Thyroid gland (tissue), 4 donors: Measurements from ENCODE around the gene CD72. TPM values are rescaled to one million over a fixed set of nuclear protein-coding genes. Genes with fewer than 3 reads are reported as not detected.

Experiments used
- DNase-seq, 2 donors: peaks; one replicate each; pipeline ENCODE4 v3.0.0-alpha.2; 2019
- H3K27ac ChIP-seq, 3 donors: fragments of 200-600 bp; sonication (generic); 1 replicate in 2 of 3; 2 replicates in 1 of 3; pipeline ENCODE4 v1.5.1; 2016 to 2019; ENCODE audit warnings: mild to moderate bottlenecking in 1 of 3, moderate library complexity in 1 of 3
- H3K27me3 ChIP-seq: fragments of 200-600 bp; sonication (generic); one replicate; pipeline ENCODE4 v1.5.1; 2019
- H3K36me3 ChIP-seq, 2 donors: fragments of 200-600 bp; sonication (generic); one replicate each; pipeline ENCODE4 v1.5.1; 2016 to 2019
- H3K4me1 ChIP-seq, 2 donors: fragments of 200-600 bp; sonication (generic); one replicate each; pipeline ENCODE4 v1.5.1; 2017 to 2019
- H3K4me3 ChIP-seq, 3 donors: fragments of 200-600 bp; sonication (generic); replicated peaks in 1 of 3; 1 replicate in 2 of 3; 2 replicates in 1 of 3; pipeline ENCODE4 v1.5.1; 2016; ENCODE audit warnings: mild to moderate bottlenecking in 1 of 3
- H3K9me3 ChIP-seq: fragments of 200-600 bp; sonication (generic); one replicate; pipeline ENCODE4 v1.5.1; 2017
- CTCF ChIP-seq, 6 experiments: fragments of 200-600 bp in 3 of 6; fragments of 450-650 bp in 3 of 6; sonication (generic) in 3 of 6; IDR thresholded peaks; one replicate each; pipeline ENCODE4 v1.5.1; 2016 to 2019; ENCODE audit warnings: antibody characterized with exemption in 6 of 6, mild to moderate bottlenecking in 2 of 6, inconsistent platforms in 1 of 6, moderate library complexity in 1 of 6
- POLR2A ChIP-seq, 2 donors: fragments of 450-650 bp; IDR thresholded peaks; one replicate each; pipeline ENCODE4 v1.6.1; 2017; ENCODE audit warnings: antibody characterized with exemption in 2 of 2, mild to moderate bottlenecking in 2 of 2, moderate library complexity in 1 of 2
- WGBS, 2 donors: methylation state at CpG; one replicate each; pipeline ENCODE4 v1.1.5; 2017; 5-methylcytosine and 5-hydroxymethylcytosine counted together
- intact Hi-C: fragments of 100-400 bp; cut with DNase I; formaldehyde crosslinking; loops from one replicate; pipeline ENCODE4 v1.15.1; 2023
- total RNA-seq, 4 donors: library from RNA; depleted of rRNA; stranded (reverse); fragments of >200 nt; gene quantifications; one replicate each; pipeline ENCODE4 v1.2.3, GENCODE V29; 2016

The CD72 gene
- total RNA-seq, 4 donors from 2014 or later: 1.8 to 5.8 (median 3.1) TPM

GRCh38 chr9:35664531-35665470 lies 46.6 kb upstream of the CD72 start, which contains the start of gene ARHGEF39:
TSS of gene ARHGEF39 (minus strand) at chr9:35665195. CDS start at chr9:35665169, 26 bp downstream.
- intact Hi-C loops: no loop called here
- H3K4me1 ChIP-seq: peaks cover 9 to 21% of the 10 kb centered on the region in 2 donors
- peak within 1 kb of the TSS; percentile 31 to 41 (median 38) for H3K4me3 ChIP-seq
- no peaks in the 10 kb centered on the region for H3K9me3 ChIP-seq
- 26 to 31% methylated on average over 13 to 16 of the region's 58 CpGs for WGBS, 2 donors
- peaks cover 0 to 4% of the 10 kb centered on the region in 2 donors for H3K36me3 ChIP-seq
- H3K27me3 ChIP-seq: no peaks in the 10 kb centered on the region
- peak within 1 kb of the TSS in 1 of 3 donors; percentile 15 for H3K27ac ChIP-seq
- TF ChIP-seq CTCF (IDR thresholded peaks at IDR 0.05) (peak in 1 of 6 experiments; percentile 17), POLR2A (IDR thresholded peaks at IDR 0.05) (peak in 1 of 2 donors; percentile 53)
- DNase-seq: peak; percentile 74 to 78

- TF ChIP-seq CTCF (IDR thresholded peaks at IDR 0.05) (no peak), POLR2A (IDR thresholded peaks at IDR 0.05) (no peak)
- 95 to 100% methylated on average over 7 of the region's 7 CpGs for WGBS, 2 donors
- Histone ChIP-seq H3K36me3 (peaks cover 0 to 4% of the 10 kb centered on the region in 2 donors), H3K4me3 (no peak overlapping the region), H3K27ac (no peak overlapping the region), H3K9me3 (no peaks in the 10 kb centered on the region), H3K4me1 (peaks cover 16 to 26% of the 10 kb centered on the region in 2 donors), H3K27me3 (no peaks in the 10 kb centered on the region)
- DNase-seq: no peak
- intact Hi-C loops: no loop called here
Measured at GRCh38 chr9:35662437-35662836, 44.2 kb upstream of the CD72 start.

GRCh38 chr9:35661756-35662350 lies 43.6 kb upstream of the CD72 start:
- intact Hi-C loops: no loop called here
- Histone ChIP-seq H3K27me3 (no peaks in the 10 kb centered on the region), H3K9me3 (no peaks in the 10 kb centered on the region), H3K4me1 (peaks cover 16 to 26% of the 10 kb centered on the region in 2 donors), H3K27ac (no peak overlapping the region), H3K36me3 (peaks cover 0 to 4% of the 10 kb centered on the region in 2 donors), H3K4me3 (no peak overlapping the region)
- WGBS, 2 donors: 77 to 92% methylated on average over 3 of the region's 3 CpGs
- TF ChIP-seq POLR2A (IDR thresholded peaks at IDR 0.05) (no peak), CTCF (IDR thresholded peaks at IDR 0.05) (no peak)
- no peak for DNase-seq

- WGBS, 2 donors: 72 to 75% methylated on average over 9 of the region's 9 CpGs
- no peak for TF ChIP-seq POLR2A (IDR thresholded peaks at IDR 0.05)
- TF ChIP-seq CTCF (IDR thresholded peaks at IDR 0.05): peak in 1 of 6 experiments; percentile 15
- Histone ChIP-seq H3K27me3 (no peaks in the 10 kb centered on the region), H3K4me1 (peaks cover 15 to 26% of the 10 kb centered on the region in 2 donors), H3K27ac (peak overlapping the region in 1 of 3 donors; percentile 40), H3K4me3 (no peak overlapping the region), H3K36me3 (peaks cover 0 to 4% of the 10 kb centered on the region in 2 donors), H3K9me3 (no peaks in the 10 kb centered on the region)
- DNase-seq: no peak
- intact Hi-C loops: no loop called here
Measured at GRCh38 chr9:35660966-35661415, 42.8 kb upstream of the CD72 start.
